K562 (cell line): ENCODE measurements around the gene CT45A9. TPM values are rescaled to one million over a fixed set of nuclear protein-coding genes. Genes with fewer than 3 reads are reported as not detected.

Experiments
- CHD1 ChIP-seq: fragments of 200-600 bp; sonication (generic); IDR thresholded peaks from one replicate; pipeline ENCODE4 v1.6.1; 2012; ENCODE audit warnings: mild to moderate bottlenecking, moderate library complexity, low read length, inconsistent platforms
- ELF1 ChIP-seq: fragments of 200-800 bp; sonication (Bioruptor generic); IDR thresholded peaks from 2 replicates; pipeline ENCODE4 v1.6.1; 2016; ENCODE audit warnings: missing genetic modification characterization, missing compliant biosample characterization
- JUND ChIP-seq, 2 experiments: IDR thresholded peaks; 2 replicates in 1 of 2; 3 replicates in 1 of 2; pipeline ENCODE4 v1.6.1; 2011; ENCODE audit warnings: borderline replicate concordance in 2 of 2, low read depth in 2 of 2, low read length in 2 of 2, improper control_type of control experiment in 1 of 2, missing biosample characterization in 1 of 2, missing genetic modification characterization in 1 of 2, missing genetic modification reagents in 1 of 2
- MTA2 ChIP-seq: fragments of 450-650 bp; IDR thresholded peaks from 2 replicates; pipeline ENCODE4 v1.6.1; 2016; ENCODE audit warnings: low read depth
- MYNN ChIP-seq, 2 experiments: sonication (generic); formaldehyde crosslinking in 1 of 2; IDR thresholded peaks; 2 replicates each; pipeline versions ENCODE4 v1.5.0 to v1.6.1; 2016 to 2020; ENCODE audit warnings: antibody characterized with exemption in 1 of 2, missing genetic modification reagents in 1 of 2
- NR4A1 ChIP-seq, 2 experiments: fragments of 250-450 bp in 1 of 2; fragments of 450-650 bp in 1 of 2; sonication (Bioruptor Pico) in 1 of 2; IDR thresholded peaks; 2 replicates each; pipeline versions ENCODE4 v1.4.0 to v1.6.1; 2016 to 2020; ENCODE audit warnings: mild to moderate bottlenecking in 2 of 2, missing compliant biosample characterization in 1 of 2, missing genetic modification characterization in 1 of 2, moderate library complexity in 1 of 2
- ZEB2 ChIP-seq: fragments of 450-650 bp; IDR thresholded peaks from 2 replicates; pipeline ENCODE4 v1.6.1; 2016
- ZKSCAN8 ChIP-seq: fragments of 200-800 bp; sonication (Bioruptor generic); IDR thresholded peaks from 2 replicates; pipeline ENCODE4 v1.6.1; 2016; ENCODE audit warnings: missing genetic modification characterization, missing compliant biosample characterization
- ZNF584 ChIP-seq: fragments of 200-800 bp; sonication (Bioruptor generic); IDR thresholded peaks from 2 replicates; pipeline ENCODE4 v1.6.1; 2016; ENCODE audit warnings: low read depth, mild to moderate bottlenecking, missing genetic modification characterization, missing compliant biosample characterization
- polyA plus RNA-seq, 8 experiments: library from polyadenylated mRNA; depleted of rRNA in 4 of 8; stranded (reverse) in 5 of 8; unstranded in 3 of 8; fragments of >200 nt; fragmentation: Nextera tagmentation in 2 of 8; fragmentation: Illumina TruSeq in 1 of 8; extraction: Ambion mirVana in 2 of 8; extraction: Trizol in 1 of 8; gene quantifications; 2 replicates each; pipeline versions ENCODE4 v1.2.1 to v1.2.3, GENCODE V29; 2011 to 2014; ENCODE audit warnings: inconsistent platforms in 1 of 8, missing spikeins in 1 of 8
- total RNA-seq, 7 experiments: library from RNA; depleted of rRNA in 6 of 7; stranded (reverse); fragments of >200 nt in 6 of 7; fragmentation: Illumina TruSeq in 2 of 7; extraction: Trizol in 2 of 7; gene quantifications; 2 replicates each; pipeline versions ENCODE4 v1.2.1 to v1.2.3, GENCODE V29; 2011 to 2021; ENCODE audit warnings: low replicate concordance in 1 of 7
- TF ChIP-seq, protein P1 (sequence below), 2 experiments: fragments of 200-800 bp in 1 of 2; sonication (Bioruptor generic) in 1 of 2; sonication (generic) in 1 of 2; formaldehyde crosslinking in 1 of 2; IDR thresholded peaks in 1 of 2; conservative IDR thresholded peaks in 1 of 2; 2 replicates each; pipeline versions ENCODE4 v1.5.0 to v1.6.1; 2016 to 2020; ENCODE audit warnings: missing compliant biosample characterization in 1 of 2, missing genetic modification characterization in 1 of 2, missing genetic modification reagents in 1 of 2
- TF ChIP-seq, protein P2 (sequence below), 3 experiments: fragments of 200-800 bp in 1 of 3; fragments of 250-450 bp in 1 of 3; fragments of 450-650 bp in 1 of 3; sonication (Bioruptor Pico) in 1 of 3; sonication (Bioruptor generic) in 1 of 3; formaldehyde crosslinking in 1 of 3; IDR thresholded peaks; 2 replicates each; pipeline versions ENCODE4 v1.6.1 to v1.8.0; 2016 to 2022; ENCODE audit warnings: mild to moderate bottlenecking in 2 of 3, missing genetic modification characterization in 2 of 3, missing compliant biosample characterization in 1 of 3, moderate library complexity in 1 of 3
- TF ChIP-seq, protein P3 (sequence below), 2 experiments: fragments of 150-350 bp in 1 of 2; IDR thresholded peaks; 2 replicates each; pipeline ENCODE4 v1.6.1; 2012 to 2016; ENCODE audit warnings: low read depth in 2 of 2, low read length in 2 of 2, mild to moderate bottlenecking in 1 of 2, moderate library complexity in 1 of 2

Gene CT45A9
- total and polyA plus RNA-seq, 9 of the 15 experiments (the other 6 are each of a cell fraction or from before 2014, with no cell fraction given), result 6.5 to 27.7 (median 9.6) TPM; not detected in 4

DNA sequence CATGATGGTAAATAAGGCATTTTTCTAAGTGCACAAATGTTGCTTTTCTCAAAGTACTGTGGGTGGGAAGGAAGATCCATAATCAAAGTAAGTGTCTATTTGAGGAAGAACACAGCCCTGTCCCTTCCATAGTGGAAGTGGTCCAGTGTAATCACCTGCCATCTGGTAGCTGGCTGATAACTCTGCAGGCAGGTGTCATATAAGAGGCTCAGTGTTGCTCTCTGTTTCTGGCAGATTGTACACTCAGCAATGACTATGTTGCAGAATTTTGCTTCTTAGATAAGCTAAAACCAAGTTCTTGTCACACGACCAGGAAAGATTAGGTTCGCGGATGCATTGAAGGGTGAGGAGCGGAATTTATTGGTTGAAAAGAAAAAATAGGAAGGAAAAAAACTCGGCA is 42.8 kb upstream of the CT45A9 start (continued):
- TF ChIP-seq, protein P1, sequence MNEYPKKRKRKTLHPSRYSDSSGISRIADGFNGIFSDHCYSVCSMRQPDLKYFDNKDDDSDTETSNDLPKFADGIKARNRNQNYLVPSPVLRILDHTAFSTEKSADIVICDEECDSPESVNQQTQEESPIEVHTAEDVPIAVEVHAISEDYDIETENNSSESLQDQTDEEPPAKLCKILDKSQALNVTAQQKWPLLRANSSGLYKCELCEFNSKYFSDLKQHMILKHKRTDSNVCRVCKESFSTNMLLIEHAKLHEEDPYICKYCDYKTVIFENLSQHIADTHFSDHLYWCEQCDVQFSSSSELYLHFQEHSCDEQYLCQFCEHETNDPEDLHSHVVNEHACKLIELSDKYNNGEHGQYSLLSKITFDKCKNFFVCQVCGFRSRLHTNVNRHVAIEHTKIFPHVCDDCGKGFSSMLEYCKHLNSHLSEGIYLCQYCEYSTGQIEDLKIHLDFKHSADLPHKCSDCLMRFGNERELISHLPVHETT (CRISPR knock-in tag; conservative IDR thresholded peaks at IDR 0.05 in 1 of 2, IDR thresholded peaks at IDR 0.05 in 1 of 2), result peak in 1 of 2 experiments; percentile 74; a peak in 2 of 4 replicates
- TF ChIP-seq JUND (IDR thresholded peaks at IDR 0.05; ENCODE audit: borderline replicate concordance, low read depth, low read length), result peak; percentile 68
- peak; percentile 40; the same call in 1 of the 3 replicates for TF ChIP-seq JUND (tag; IDR thresholded peaks at IDR 0.05; ENCODE audit: borderline replicate concordance, low read depth, low read length)
- TF ChIP-seq, protein P2, sequence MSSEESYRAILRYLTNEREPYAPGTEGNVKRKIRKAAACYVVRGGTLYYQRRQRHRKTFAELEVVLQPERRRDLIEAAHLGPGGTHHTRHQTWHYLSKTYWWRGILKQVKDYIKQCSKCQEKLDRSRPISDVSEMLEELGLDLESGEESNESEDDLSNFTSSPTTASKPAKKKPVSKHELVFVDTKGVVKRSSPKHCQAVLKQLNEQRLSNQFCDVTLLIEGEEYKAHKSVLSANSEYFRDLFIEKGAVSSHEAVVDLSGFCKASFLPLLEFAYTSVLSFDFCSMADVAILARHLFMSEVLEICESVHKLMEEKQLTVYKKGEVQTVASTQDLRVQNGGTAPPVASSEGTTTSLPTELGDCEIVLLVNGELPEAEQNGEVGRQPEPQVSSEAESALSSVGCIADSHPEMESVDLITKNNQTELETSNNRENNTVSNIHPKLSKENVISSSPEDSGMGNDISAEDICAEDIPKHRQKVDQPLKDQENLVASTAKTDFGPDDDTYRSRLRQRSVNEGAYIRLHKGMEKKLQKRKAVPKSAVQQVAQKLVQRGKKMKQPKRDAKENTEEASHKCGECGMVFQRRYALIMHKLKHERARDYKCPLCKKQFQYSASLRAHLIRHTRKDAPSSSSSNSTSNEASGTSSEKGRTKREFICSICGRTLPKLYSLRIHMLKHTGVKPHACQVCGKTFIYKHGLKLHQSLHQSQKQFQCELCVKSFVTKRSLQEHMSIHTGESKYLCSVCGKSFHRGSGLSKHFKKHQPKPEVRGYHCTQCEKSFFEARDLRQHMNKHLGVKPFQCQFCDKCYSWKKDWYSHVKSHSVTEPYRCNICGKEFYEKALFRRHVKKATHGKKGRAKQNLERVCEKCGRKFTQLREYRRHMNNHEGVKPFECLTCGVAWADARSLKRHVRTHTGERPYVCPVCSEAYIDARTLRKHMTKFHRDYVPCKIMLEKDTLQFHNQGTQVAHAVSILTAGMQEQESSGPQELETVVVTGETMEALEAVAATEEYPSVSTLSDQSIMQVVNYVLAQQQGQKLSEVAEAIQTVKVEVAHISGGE (CRISPR knock-in tag; IDR thresholded peaks at IDR 0.05), result peak in 1 of 3 experiments; percentile 57; a peak in 1 of 6 replicates
- TF ChIP-seq MYNN (IDR thresholded peaks at IDR 0.05), result 0 out of 2 replicates have a peak, but pooled peaks have one; percentile 25
- no peak for TF ChIP-seq MYNN (CRISPR knock-in tag; IDR thresholded peaks at IDR 0.05)
- TF ChIP-seq ZNF584, result 0 out of 2 replicates have a peak, but pooled peaks have one; percentile 45
- peak; percentile 83 for TF ChIP-seq ZEB2
- no peak for TF ChIP-seq NR4A1 (CRISPR knock-in tag; IDR thresholded peaks at IDR 0.05)
- TF ChIP-seq NR4A1 (tag; IDR thresholded peaks at IDR 0.05), result 0 out of 2 replicates have a peak, but pooled peaks have one; percentile 69
- TF ChIP-seq ZKSCAN8 (CRISPR knock-in tag), result peak; percentile 72
- TF ChIP-seq MTA2, result peak; percentile 95
- TF ChIP-seq, protein P3, sequence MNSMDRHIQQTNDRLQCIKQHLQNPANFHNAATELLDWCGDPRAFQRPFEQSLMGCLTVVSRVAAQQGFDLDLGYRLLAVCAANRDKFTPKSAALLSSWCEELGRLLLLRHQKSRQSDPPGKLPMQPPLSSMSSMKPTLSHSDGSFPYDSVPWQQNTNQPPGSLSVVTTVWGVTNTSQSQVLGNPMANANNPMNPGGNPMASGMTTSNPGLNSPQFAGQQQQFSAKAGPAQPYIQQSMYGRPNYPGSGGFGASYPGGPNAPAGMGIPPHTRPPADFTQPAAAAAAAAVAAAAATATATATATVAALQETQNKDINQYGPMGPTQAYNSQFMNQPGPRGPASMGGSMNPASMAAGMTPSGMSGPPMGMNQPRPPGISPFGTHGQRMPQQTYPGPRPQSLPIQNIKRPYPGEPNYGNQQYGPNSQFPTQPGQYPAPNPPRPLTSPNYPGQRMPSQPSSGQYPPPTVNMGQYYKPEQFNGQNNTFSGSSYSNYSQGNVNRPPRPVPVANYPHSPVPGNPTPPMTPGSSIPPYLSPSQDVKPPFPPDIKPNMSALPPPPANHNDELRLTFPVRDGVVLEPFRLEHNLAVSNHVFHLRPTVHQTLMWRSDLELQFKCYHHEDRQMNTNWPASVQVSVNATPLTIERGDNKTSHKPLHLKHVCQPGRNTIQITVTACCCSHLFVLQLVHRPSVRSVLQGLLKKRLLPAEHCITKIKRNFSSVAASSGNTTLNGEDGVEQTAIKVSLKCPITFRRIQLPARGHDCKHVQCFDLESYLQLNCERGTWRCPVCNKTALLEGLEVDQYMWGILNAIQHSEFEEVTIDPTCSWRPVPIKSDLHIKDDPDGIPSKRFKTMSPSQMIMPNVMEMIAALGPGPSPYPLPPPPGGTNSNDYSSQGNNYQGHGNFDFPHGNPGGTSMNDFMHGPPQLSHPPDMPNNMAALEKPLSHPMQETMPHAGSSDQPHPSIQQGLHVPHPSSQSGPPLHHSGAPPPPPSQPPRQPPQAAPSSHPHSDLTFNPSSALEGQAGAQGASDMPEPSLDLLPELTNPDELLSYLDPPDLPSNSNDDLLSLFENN (IDR thresholded peaks at IDR 0.05; ENCODE audit: low read depth in 2 of 2, low read length in 2 of 2), result peak in 1 of 2 experiments; percentile 89; a peak in 2 of 4 replicates
- TF ChIP-seq CHD1, result no peak
- no peak for TF ChIP-seq ELF1
- TF ChIP-seq, all 486 proteins: peak for 104
